ENCODE data around the gene PRIMPOL.
A peak's percentile ranks its signal among the peaks of the same experiment; 100 is the strongest.
"Not testable (repeated sequence)": the region's sequence is repeated elsewhere in the genome, so short reads cannot be mapped to it uniquely, and the experiment has no call there.

Gene PRIMPOL

DNA sequence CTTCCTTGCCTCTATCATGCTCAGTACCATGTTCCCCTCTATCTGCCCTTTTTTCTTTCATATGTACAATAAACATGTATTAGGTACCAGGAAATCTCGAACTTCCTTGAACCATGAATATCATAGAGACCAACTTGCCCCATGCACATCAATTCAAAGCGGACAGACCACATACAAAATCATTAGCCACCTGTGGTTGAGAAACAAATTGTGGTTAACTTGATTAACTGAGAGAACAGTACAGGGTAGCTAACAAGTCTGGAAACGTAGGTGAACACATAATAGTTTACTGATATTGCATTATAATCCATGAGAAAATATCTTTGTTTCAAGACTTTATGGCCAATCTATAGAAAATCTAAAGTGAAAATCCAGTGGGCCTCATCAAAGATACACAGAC lies 8.5 kb upstream of the PRIMPOL start:
- DNase-seq: no peak

DNA sequence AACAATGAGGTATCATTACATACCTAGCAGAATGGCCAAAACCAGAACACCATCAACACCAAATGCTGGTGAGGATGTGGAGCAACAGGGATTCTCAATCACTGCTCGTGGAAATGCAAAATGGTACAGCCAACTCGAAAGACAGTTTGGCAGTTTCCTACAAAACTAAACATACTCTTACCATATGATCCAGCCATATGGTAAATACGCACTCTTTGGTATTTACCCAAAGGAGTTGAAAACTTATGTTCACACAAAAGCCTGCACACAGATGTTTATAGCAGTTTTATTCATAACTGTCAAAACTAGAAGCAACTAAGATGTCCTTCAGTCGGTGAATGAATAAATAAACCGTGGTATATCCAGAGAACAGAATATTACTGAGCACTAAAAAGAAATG lies 8.1 kb upstream of the PRIMPOL start:
- DNase-seq: no peak

DNA sequence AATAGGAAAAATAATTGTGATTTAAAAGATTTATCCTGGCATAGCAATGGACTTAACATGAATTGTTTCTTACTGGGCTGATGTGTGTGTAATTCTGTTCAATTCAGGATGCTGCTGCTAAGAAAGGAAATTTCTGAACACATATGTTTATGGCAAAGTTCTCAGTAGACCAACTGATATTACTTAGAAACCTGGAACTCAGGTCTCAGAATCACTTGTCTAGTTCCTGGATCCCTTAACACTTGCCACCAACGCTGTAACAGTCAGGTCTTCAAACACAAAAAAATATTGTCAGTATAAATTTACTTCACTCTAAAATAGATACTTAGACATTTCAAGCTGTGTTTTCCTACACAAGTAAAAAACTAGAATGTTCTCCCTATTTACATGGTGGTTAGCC lies 5.8 kb upstream of the PRIMPOL start:
- DNase-seq: no peak

DNA sequence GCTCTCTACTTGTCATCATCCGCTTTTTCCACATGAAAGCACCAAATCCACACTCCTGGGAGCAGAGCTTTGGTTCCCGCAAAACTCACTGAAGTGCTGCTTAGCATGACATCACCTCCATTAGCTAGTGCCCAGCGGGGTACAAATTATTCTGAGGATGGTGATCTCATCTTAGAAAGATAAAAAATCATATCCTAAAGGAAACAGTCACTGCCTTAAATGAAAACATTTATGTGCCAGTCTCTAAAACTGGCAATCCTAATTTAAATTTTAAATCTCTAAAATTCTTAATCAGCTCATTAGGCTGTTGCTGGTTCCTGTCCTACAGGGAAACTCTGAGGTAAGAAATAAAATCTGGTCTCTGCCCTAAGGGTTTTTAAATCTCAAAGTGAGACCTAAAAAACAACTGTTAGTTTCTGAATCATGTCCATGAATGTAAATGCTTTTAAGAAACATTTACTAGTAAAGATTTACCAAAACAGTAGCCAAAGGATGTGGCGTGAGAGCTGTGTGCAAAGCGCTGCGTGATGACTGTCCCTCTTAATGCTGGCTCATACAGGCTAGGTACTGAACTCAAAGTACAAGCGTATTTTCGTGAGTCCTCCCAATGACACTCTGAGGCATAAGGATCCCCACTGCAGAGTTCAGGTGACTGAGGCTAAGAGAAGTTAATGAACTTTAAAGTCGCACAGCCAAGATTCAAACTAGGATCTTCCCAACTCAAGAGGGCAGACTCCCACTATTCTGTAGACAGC lies 4.8 kb upstream of the PRIMPOL start:
- DNase-seq: no peak

DNA sequence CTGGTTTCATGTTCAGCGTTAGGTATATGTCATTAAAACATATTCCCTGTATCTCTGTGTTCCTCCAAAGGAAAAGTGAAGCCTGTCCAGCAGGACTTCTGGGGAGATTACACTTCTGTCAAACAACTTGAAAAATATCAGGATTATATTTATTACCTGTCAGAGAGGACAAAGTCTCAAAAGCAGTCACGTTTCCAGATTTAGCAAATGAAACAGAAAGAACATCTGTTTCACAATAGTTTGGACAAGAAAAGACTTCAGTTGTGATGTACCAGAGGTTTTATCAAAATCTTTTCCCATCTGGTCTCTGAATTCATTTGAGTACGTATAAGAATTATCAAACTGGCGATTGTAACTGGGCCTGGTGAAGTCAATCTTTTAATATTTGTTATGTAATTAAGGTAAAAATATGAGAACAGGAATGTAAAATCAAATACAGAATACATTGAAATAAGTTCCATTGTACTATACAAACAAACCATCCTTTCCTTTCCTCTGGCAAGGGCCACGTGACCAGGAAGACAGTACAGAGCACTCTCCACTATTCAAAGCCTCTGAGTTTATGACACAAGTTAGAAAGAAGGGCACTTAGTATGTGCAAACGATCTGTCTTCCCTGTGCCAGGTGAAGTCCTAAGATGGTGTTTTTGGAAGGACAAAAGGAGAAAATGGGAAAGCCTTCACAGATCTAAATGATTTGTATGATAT lies 3.5 kb upstream of the PRIMPOL start:
- DNase-seq: no peak

DNA sequence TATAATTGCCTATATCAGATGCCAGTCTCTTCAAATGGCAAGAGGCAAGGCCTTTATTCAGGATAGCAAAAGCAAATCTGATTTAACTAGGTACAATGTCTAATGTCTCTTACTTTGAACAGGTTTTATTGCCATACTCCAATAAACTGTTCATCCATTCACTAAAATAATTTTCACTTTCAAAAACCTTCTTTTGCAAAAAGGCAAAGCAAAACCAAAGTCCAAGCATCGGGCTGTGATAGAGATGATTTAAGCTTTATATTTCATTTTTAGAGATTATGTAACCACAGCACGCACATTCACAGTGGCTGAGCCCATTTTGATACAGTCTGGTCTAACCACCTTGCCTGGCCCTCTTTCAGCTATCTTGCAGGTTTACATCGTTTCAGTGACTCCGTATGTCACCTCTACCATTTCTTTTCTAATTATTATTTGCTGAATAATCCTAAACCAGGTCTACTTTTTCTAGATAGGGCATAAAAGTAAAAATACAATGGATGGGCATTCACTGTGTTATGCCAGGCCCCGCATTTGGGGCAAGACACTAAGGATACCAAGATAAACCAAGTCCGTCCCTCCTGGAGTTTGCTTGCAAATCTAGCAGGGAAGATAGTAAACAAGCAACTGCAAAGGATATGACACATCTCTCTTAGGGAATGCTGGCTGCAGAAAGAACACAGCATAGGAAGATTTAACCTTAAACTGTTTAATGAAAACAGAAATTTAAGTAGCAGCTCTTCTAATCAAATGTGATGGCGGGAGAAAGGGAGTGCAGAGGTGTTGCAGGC lies 2.1 kb upstream of the PRIMPOL start:
- no peak for DNase-seq

DNA sequence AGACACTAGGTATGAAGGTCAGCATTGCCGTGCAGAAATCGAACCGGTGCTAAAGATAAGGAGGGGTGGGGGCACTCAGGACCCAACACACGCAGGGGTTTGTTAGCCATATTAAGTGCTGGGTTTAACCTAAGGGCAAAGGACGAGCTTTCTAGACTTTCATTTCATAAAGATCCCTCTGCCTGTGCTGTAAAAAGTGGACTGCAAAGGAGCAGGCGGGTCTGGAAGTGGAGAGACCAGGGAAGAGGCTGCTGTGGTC lies 1.6 kb upstream of the PRIMPOL start:
- no peak for DNase-seq

DNA sequence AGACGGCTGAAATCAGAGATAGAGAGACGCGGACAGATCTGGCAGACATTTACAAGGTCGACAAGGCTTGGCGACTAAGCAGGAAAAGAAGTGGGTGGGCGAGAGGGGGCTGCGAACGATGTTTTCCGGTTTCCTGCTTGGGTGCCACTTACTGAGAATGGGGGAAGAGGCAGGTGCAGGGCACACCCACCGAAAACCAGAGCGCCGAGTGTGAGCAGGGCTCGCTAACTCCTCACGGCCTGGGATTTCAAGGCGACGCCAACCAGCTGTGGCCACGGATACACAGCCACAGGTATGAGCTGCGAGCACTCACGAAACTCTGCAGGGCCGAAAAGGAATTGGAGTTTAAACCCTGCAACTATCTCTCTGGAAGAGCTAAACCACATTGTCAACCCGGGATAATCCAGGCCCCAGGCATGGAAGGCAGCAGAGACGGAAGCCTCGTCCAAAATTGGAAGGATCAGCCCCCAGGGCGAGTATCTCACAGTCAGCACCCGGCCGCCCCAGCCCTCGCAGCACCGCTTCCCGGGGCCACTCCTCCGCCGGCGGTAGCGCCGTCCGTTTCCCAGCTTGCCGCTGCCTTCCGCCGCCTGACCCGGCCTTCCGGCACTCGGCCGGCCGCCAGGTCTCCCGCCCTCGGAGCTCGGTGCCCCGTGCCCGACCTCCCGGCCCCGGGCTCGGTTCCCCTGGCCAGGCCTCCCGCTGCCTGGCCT lies 1.1 kb upstream of the PRIMPOL start:
- DNase-seq: peak; percentile 19 to 53

DNA sequence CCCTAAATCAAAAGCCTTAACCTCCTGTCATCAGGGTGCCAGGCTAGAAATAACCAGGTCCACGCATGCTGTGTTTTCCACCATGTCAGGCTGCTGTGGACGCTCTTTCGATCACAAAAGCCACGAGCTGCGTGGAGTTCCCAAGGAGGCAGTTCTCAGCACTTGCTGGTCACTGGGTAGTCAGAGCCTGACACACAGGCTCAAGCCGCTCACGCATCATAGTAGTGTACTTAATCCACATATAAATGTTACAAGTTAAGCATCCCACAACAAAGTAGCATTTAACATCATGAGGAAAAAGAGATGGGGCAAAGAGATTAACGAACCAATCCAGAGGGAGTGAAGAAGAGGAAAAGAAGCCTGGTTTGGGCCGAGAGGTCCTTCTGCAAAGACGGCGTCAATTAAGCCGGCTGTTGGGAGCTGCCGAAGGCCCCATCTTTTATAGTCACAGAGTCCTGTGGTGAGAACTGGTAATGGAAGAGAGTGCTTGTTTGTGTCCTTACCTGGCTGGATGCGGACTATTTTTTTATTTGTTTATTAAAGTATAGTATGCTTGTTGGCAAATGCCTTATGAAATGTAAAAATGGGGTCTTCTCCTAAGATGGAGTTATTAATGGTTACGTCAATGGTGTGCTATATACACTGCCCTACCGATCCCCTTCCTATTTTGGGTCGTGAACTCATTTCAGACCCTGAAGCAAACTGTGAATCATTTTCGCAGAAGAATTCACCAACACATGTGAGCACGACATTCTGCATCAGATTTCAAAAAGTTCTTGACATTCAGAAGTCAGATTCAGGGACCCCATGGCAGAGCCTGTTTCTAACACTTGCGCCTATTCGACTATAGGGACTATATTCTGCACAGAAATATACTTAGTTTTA lies 675 bp downstream of the PRIMPOL start:
- DNase-seq: peak in 1 of 2 donors; percentile 10

DNA sequence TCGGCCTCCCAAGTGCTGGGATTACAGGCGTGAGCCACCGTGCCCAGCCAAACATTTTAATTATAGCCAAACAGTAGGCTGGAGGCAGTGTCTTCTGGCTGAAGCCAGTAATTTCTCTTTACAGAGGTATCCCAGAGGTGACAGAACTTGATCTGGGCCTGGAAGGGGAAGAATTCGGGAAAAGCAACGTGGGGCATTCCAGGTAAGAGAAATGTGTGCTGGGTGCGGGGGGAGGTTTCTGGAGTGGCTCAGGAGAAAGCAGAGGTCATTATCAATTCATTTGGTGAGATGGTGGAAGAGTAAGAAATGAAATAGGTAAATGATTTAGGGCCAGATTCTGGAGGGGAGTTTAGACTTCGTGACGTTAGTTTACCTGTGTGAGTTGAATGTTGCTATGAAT lies 2.4 kb downstream of the PRIMPOL start:
- no peak for DNase-seq

DNA sequence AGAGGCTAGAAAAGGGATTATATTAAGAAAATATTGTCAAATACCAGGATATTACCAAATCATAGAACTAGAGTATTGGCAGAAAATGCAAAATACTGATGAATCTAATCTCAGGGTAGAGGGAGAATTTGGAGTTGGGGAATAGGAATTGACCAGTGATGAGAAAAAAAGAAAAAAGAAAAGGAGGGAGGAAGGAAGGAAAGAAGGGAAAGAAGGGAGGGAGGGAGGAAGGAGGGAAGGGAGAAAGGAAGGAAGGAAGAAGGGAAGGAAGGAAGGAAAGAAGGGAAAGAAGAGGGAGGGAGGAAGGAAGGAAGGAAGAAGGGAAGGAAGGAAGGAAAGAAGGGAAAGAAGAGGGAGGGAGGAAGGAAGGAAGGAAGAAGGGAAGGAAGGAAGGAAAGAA lies 3.1 kb downstream of the PRIMPOL start:
- DNase-seq: not testable (repeated sequence)

DNA sequence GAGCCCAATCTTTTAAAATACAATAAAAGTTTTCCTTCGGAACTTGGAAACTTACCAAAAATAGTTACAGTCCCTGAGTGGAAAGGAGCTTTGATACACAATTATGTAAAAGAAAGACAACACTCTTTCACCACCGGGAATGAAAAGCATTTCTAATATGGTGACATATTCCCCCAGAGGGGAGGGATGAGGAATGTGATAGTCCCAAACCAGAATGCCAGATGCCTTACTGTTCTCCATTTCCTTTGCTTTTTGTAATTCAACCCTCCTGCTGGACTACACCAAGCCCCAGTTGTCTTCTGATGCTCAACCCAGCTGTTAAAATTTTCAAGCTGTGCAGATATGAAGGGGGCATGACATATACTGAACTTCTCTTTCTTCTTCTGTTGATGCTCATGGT lies 4.1 kb downstream of the PRIMPOL start:
- no peak for DNase-seq

DNA sequence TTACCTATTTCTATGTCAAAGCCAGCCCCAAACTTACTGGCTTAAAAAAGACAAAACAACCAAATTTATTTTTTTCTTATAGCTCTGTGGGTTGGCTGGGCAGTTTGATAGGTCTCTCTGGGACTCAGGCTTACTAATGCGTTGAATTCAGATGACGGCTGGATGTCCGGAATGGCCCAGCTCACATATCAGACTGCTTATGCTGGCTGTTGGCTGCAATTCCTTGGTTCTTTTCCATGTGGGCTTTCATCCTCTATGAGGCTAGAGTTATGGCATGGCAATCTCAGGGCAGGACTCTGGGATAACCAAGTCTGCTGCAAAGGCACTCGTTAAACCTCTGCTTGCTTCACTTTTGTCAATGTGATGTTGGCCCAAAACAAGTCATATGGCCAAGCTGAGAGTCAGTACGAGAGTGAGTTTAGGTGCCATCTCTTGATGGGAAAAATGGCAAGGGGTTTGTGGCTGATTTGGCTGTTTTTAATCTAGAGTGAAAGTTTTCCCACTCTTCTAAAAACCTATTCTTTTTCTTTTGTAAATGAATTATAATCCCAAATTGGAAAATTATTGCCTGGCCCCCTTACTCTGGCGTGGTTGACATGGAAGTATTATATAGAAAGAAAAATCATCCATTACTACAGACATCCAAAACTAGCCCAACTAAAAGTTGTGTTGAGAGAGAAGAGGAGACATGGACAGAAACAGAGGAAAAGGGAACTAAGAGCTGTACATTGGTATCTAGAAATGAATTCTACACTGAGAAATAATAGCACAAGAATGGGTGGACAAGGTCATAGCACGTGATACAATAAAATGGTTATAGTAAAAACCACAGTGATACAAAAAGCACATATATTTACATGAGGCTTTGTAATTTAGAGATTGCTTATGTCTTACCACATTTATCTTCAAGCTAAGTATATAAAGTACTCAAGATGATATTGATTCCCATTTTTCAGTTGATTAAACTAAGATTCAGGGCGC lies 6.6 kb downstream of the PRIMPOL start:
- DNase-seq: no peak

DNA sequence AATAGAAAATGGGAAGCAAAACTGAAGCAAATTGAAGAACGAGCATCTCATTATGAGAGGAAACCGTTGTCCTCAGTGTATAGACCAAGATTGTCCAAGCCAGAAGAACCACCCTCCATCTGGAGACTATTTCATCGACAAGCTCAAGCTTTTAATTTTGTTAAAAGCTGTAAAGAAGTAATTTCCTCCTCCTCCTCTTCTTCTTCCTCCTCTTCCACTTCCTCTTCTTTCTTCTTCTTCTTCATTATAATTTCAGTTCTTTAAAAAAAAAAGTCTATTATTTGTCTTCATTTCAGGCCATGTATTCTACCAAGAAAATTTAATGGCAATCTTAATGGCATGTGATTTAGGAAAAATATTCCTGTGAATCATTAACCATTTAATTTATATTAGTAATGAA lies 7.6 kb downstream of the PRIMPOL start:
- no peak for DNase-seq

DNA sequence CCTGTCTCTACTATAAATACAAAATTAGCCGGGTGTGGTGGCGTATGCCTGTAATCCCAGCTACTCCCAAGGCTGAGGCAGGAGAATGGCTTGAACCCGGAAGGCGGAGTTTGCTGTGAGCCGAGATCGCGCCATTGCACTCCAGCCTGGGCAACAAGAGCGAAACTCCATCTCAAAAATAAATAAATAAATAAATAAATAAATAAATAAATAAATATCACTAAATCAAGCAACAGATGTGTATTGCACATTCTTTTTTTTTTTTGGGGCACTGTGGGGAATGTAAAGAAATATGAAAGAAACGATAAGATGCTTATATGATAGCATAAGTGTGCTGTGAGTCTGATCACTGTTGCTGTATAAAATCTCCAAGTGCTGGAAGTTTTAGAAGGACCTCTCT lies 8.3 kb downstream of the PRIMPOL start:
- DNase-seq: not testable (repeated sequence)

DNA sequence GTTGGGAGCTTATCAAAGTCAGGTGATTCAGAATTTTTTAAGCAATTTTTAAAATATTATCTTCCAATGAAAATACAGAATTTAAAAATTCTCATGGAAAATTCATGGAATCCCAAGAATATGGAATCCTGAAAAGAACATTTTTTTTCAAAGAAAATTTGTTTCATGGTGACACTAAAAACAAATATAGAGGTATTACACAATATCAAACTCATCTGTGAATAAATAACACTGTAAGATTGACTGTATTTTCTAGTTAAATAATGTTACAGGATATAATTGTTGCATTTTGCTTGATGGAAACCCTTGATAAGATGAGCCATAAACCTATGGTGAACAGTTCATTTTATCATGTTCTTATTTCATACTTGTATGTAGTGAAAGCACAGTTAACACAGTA lies 11.4 kb downstream of the PRIMPOL start:
- no peak for DNase-seq

DNA sequence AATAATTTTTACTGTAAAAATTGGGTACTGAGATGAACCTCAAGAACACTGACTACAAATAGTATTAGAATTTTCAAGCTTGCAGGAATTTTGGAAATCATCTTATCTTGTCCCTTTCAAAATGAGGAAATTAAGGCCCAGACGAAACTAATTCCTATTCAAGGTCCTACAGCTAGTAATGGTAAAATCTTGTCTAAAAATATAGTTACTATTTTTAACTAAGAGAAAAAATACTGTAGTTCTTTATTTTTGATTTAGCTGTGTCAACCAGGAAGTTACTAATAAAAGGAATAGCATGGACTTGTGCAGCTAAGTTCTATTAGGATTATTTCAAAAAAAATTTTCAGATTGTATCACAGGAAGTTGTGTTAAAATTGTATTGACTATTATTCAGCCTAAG lies 12.7 kb downstream of the PRIMPOL start:
- no peak for DNase-seq

DNA sequence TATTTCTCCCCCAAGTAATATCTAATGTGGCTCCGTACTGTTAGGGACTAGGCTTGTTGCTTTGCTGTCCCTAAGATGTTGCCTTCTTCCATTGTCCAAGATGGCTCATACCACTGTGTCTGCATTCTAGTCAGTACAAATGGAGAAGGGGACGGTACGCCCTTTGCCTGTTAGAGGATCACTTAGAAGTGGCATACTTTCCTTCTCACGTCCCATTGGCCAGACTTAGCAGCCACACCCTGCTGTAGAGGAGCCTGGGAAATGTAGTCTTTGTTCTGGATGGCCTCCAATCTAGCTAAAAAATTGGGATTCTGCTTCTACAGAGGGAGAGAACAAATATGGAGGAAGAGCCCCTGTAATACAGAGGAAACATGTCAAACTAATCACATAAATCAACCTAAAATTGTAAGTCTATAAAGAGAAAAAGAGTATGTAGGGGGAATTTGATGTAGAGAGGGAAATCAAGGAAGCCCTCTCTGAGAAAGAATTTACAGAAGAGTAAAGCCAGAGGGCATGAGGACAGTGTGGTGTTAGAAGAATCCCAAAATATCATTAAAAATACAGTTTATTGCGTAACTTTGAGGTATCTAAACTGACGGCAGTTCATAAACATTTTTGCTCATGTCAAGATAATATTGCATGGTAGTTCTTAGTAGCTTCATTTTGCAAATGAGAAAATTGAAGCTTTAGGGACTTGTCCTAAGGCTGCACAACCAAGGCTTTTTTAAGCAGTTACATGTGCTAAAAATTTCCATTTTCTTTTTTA lies 15.1 kb downstream of the PRIMPOL start:
- DNase-seq: no peak

DNA sequence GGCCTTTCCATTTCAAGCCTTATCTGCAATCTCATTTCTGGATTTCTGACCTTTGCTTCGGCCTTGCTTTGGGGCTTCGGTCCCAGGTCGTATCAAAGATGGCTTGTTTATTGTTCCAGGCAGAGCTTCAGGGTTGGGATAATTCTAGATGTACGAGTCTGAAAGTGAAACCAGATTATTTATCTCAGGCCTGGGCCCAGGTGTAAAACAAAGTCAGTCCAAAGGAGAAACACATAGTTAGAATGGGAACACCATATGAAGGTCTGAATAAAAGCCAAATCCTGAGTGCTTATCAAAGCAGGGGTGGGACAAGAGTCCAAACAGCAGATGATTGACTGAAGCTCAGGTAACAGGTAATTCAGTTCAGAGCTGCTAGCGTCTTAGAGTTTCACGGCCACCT lies 17.1 kb downstream of the PRIMPOL start:
- DNase-seq: no peak

DNA sequence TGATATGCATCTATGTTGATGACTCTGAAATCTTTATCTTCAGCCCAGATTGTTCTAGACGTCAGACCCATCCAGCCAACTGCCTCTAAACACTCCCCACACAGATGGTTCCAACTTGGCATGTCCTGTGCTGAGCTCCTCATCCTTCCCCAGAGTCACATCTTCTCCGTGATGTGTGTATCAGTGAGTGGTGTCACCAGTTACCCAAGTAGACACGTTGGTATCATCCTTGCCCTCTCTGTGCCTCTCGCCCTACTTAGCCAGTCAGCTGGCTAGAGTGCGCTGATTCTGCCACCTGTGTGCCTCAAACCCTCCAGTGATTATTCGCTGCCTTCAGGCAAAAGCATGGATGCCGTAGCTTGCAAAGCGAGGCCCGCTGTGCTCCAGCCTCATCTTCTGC lies 18.6 kb downstream of the PRIMPOL start:
- no peak for DNase-seq

All from CD4-positive, alpha-beta T cell treated with Interferon alpha-2 for 1 hour (primary cell).